ENCODE data around the gene KRTAP10-1.

GRCh38 chr21:44533891-44534627, 5.9 kb downstream of the KRTAP10-1 start:
- TF ChIP-seq CTCF (IDR thresholded peaks at IDR 0.05) = no peak
- no peak for TF ChIP-seq EP300 (IDR thresholded peaks at IDR 0.05)
- TF ChIP-seq POLR2AphosphoS5 (IDR thresholded peaks at IDR 0.05) = no peak
- TF ChIP-seq POLR2A (IDR thresholded peaks at IDR 0.05) = no peak
